Dermis blood vessel endothelial cell (primary cell): Measurements from ENCODE around the gene PNPO. TPM values are rescaled to one million over a fixed set of nuclear protein-coding genes. Genes with fewer than 3 reads are reported as not detected.
"Not testable (repeated sequence)": the region's sequence is repeated elsewhere in the genome, so short reads cannot be mapped to it uniquely, and the experiment has no call there.

ENCODE experiments used
- DNase-seq: peaks from one replicate; pipeline ENCODE4 v3.0.0; 2010
- total RNA-seq: library from RNA; depleted of rRNA; stranded (reverse); fragments of >200 nt; gene quantifications from 2 replicates; pipeline ENCODE4 v1.2.3, GENCODE V29; 2014

Gene PNPO
- total RNA-seq, 1 donor from 2014 or later = 36.4 TPM

GRCh38 chr17:47980541-47980940 is 39.2 kb downstream of the PNPO start:
- no peak for DNase-seq

DNA sequence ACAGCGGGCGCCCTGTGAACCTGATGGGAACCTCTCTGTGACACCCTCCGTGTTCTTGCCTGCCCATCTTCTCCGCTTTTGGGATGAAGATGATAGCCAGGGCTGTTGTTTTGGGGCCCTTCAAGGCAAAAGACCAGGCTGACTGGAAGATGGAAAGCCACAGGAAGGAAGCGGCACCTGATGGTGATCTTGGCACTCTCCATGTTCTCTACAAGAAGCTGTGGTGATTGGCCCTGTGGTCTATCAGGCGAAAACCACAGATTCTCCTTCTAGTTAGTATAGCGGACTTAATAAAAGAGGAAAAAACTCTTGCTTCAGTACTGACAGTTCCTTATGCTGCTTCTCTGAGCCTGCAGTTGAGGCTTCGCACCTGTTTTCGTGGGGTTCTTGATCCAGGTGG is 40.1 kb downstream of the PNPO start:
- DNase-seq = no peak

DNA sequence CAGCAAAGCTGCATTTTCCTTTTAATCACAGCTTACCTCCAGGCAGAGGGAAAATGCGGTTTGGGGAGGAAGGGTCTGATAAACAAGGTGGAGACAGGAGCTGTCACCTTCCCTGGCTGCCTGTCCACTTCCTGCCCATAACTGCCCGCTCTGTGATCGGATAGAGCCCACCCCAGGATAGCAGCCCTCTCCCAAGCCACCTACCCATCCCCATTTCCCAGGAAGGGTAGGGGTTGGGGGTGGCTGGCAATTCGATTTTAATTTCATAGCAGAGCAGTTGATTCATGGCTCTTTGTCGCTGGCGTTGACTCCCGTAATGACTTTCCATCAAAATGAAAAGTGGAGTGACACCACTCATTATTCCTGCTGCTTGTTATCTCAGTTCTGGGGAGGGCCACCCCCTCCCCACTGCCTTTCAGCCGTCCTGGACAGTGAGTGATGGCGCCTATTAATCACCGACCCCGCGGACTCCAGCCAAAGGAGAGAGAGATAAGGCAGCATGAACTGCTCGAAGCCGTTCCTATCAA is 40.8 kb downstream of the PNPO start:
- no peak for DNase-seq

DNA sequence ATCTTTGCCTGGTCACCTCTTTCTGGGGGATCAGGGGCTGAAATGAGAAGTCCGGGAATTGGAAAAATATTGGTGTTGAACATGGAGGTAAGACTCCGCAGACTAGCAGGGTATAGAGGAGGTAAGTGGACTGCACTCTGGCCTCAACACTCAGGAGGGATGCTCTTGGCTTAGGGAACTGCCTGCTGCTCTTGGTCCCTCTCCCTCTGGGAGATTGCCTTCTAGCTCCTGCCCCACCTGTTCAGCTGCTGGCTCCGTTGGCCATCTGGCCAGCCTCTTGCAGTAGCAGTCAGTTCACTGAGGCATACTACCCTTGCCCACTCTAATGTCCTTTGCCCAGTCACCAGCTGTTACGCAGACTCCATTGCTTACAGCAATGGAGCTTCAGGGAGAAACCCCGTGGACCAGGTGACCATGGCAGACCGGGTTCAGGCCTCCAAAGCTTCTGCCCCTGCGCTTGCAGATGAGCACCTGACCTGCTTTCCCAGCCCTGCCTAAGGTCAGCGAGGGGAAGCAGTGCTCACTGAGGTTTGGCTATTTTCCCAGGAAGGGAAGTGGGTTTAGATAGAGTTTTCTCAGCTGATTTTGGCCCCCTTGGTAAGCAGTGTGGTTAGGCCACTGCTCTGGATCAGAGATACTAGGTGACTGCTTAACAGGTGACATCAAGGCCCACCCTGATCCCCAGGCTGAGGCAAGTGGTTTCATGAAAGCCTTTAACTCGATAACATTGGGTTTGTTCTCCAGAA is 41.4 kb downstream of the PNPO start:
- DNase-seq = no peak

DNA sequence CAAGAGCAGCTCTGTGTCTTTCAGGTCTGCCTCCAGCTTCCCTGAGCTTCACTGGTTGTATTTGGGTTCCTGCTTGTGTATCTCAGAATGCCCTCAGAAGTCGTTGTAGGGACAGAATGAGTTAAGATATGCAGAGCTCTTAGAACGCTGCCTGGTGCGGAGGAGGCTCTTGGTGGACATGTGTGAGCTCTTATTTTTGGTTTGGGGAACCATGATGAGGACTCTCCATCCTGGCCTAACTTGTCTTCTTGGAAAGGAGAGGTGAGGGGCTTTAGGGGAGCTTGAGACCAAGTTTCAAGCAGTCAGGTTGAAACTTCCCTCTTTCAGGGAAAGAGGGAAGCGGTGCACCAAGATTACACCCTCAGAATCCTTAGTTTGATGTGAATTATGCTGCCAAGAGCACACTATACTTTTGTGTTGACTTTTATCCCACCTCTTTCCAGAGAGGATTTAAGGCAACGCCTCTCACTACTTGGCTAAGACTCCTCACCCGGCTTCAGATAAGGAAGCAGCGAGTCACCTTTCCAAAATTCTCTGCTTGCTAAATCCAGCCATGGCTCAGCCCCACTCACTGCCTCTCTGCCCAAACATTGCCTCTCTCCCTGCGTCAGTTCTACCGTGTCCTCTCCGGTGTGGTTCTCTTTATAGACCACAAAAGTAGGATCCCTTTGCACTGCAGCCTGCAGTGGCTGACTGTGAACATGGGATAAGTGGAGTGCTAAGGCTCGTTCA is 42.3 kb downstream of the PNPO start:
- no peak for DNase-seq

GRCh38 chr17:47986520-47986919 is 45.1 kb downstream of the PNPO start:
- no peak for DNase-seq

- DNase-seq = peak; percentile 29
These were observed 46.0 kb downstream of the PNPO start for GRCh38 chr17:47987240-47987835.

DNA sequence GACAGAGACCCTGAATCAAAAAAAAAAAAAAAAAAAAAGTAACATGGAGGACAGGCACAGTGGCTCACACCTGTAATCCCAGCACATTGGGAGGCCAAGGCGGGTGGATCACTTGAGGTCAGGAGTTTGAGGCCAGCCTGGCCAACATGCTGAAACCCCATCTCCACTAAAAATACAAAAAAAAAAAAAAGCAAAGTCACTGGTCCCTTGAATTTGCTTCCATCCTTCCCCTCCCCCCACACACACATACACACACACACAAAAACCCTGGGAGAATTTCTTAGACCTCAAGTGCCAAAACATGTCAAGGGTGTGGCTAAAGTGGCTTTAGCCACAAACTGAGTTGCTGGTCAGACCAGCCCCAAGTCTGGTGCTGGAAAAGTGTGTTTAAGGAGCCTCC is 47.1 kb downstream of the PNPO start:
- DNase-seq = not testable (repeated sequence)

DNA sequence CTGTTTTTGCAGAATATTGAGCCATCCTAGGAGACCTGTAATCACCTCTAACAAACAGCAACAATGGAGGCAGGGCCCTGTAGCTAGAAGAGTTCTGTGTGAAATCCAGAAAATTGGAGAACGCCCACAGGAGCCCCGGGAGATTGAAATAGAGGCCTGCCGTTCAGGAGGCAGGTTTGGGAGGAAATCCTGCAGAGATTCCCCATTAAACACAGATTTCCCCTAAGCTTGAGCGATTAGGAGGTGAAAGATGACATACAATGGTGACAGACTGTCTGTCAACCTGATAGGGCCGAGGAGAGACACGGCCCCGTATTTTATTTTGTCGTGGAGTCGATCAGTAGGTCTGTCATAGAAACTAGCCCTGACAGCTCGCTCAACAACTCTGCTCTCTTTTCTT is 47.8 kb downstream of the PNPO start:
- DNase-seq = no peak

- no peak for DNase-seq
These were observed 48.3 kb downstream of the PNPO start for GRCh38 chr17:47989700-47990099.

- no peak for DNase-seq
These were observed 49.8 kb downstream of the PNPO start for GRCh38 chr17:47990962-47991731.

DNA sequence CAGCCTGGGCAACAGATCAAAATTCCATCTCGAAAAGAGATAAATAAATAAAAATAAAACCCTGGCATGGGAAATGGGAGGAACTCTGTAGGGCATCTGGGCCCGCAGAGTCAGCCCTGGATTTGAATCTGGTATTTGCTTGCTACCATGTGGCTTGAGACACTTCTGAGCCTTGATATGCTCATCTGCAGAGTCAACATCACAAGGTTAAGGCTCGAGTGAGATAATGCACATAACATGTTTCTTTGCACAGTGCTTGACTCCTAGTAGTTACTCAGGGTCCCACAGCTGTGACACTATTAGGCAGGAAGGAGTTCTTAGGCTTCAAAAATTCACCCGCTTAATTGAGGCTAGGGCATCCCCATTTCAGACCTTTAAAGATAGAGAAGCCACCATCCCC is 50.8 kb downstream of the PNPO start:
- DNase-seq = no peak

GRCh38 chr17:47993031-47993564 is 51.7 kb downstream of the PNPO start:
- DNase-seq = no peak

GRCh38 chr17:47993964-47994363 is 52.6 kb downstream of the PNPO start:
- no peak for DNase-seq

DNA sequence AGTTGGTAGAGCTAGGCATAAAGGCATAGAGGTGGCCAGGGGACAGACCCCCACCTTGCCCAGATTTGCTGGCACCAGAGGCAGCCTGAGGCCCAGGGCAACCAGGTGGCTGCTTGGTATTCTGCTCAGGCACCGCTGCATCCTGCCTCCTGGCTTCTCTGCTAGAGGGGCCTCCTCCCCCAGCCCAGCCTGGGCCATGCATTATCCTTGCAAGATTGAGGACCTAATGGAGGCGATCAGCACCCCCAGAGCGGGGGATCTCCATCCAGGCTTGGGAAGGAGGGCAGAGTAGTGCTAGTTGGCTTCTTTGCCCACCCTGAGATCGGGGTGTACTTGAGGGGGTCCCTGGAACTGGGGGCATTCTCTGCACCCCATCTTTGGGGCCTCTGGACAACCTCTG is 53.4 kb downstream of the PNPO start:
- no peak for DNase-seq

GRCh38 chr17:47995241-47995935 is 54.0 kb downstream of the PNPO start:
- DNase-seq = no peak

DNA sequence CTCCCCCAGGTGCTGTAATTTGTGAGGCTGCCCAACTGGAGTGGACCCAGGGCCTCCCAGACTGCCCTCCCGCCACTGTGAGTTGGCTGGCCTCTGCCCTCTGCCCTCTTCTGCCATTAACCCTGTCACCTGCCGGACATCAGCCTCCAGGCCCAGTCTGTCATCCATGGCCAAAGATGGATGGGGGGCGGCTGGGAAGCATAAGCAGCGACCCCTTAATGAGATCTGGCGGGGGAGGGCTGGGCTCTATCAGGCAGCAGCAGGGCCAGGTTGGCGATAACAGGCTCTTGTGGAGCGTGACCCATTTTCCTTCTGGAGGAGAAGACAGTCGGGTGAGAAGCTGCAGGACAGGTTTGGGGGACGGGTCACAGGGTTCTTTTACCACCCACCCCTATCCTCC is 54.8 kb downstream of the PNPO start:
- no peak for DNase-seq

DNA sequence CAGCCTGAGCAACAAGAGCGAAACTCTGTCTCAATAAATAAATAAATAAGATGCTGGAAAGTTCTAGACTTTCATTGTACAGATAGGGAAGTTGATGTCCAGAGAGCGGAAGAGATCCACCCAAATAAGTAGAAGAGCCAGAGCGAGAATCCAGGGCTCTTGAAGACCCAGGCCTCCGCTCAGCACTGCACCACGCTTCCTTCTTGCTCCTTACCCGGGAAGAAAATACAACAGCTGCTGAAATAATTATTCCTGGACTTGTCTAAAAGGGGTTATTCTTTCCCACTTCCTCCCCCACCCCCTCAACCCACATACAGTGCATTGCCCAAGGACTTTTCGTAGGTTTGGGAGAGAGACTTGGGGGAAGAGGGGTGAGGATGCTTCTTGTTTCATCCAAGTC is 56.2 kb downstream of the PNPO start:
- DNase-seq = no peak

GRCh38 chr17:47998044-47998443 is 56.7 kb downstream of the PNPO start:
- no peak for DNase-seq
